ENCODE measurements around the gene RAD51B.

DNA sequence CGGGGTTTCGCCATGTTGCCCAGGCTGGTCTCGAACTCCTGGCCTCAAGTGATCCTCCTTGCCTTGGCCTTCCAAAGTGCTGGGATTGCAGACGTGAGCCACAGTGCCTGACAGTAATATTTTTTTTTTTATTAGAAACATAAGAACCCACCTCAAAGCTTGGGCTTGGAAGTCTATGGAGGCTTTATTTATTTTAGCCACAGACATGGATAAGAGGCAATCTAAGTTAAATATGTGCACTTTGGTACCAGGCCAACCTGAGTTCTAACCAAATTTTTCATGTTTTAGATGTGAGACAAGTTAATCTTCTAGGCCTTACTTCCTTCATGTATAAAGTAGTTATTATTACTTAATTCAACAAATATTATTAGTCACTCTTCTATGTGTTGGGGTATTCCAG, 96.9 kb downstream of the RAD51B start:
- TF ChIP-seq, protein P1, sequence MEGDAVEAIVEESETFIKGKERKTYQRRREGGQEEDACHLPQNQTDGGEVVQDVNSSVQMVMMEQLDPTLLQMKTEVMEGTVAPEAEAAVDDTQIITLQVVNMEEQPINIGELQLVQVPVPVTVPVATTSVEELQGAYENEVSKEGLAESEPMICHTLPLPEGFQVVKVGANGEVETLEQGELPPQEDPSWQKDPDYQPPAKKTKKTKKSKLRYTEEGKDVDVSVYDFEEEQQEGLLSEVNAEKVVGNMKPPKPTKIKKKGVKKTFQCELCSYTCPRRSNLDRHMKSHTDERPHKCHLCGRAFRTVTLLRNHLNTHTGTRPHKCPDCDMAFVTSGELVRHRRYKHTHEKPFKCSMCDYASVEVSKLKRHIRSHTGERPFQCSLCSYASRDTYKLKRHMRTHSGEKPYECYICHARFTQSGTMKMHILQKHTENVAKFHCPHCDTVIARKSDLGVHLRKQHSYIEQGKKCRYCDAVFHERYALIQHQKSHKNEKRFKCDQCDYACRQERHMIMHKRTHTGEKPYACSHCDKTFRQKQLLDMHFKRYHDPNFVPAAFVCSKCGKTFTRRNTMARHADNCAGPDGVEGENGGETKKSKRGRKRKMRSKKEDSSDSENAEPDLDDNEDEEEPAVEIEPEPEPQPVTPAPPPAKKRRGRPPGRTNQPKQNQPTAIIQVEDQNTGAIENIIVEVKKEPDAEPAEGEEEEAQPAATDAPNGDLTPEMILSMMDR (conservative IDR thresholded peaks at IDR 0.05) = no peak
- TF ChIP-seq EZH2 (IDR thresholded peaks at IDR 0.05; ENCODE audit: low read depth) = no peak
